OCI-LY7 (cell line): Measurements from ENCODE around the gene RAB3C. TPM values are rescaled to one million over a fixed set of nuclear protein-coding genes. Genes with fewer than 3 reads are reported as not detected.
"Not testable (repeated sequence)": the region's sequence is repeated elsewhere in the genome, so short reads cannot be mapped to it uniquely, and the experiment has no call there.

Source experiments
- BruUV-seq: library from RNA; stranded (reverse); fragments of 400-500 nt; replicated peaks from 2 replicates; lab custom pipeline; 2021; lab: Mats Ljungman, UMichigan
- CTCF ChIA-PET: fragments of 300-600 bp; sonication (Branson Sonifier 250); formaldehyde crosslinking; loops from one replicate; lab custom pipeline; 2022; ENCODE audit warnings: antibody characterized with exemption; ENCODE audit not compliant: unreplicated experiment; lab: Charles Lee
- POLR2A ChIA-PET: fragments of 300-600 bp; sonication (Branson Sonifier 250); formaldehyde crosslinking; loops from one replicate; lab custom pipeline; 2022; ENCODE audit warnings: antibody characterized with exemption; lab: Charles Lee
- DNase-seq: peaks from one replicate; pipeline ENCODE4 v3.0.0-alpha.2; 2015; ENCODE audit warnings: low spot score
- H2AFZ ChIP-seq: fragments of 200-600 bp; sonication (generic), shearing (Covaris generic); 2 replicates; pipeline ENCODE4 v1.6.1; 2014; ENCODE audit warnings: mild to moderate bottlenecking, antibody characterized with exemption, low read length, moderate library complexity
- H3K27ac ChIP-seq: fragments of 200-600 bp; sonication (generic); 2 replicates; pipeline ENCODE4 v1.5.1; 2014; ENCODE audit warnings: mixed run types, low read depth, mild to moderate bottlenecking, moderate library complexity, low read length, inconsistent platforms; ENCODE audit not compliant: poor library complexity, severe bottlenecking
- H3K36me3 ChIP-seq: fragments of 200-600 bp; sonication (generic); 2 replicates; pipeline ENCODE4 v1.6.1; 2014; ENCODE audit warnings: mild to moderate bottlenecking, antibody characterized with exemption, low read length, moderate library complexity, mixed read lengths; ENCODE audit not compliant: insufficient read depth
- H3K4me1 ChIP-seq: fragments of 200-600 bp; sonication (generic); 2 replicates; pipeline ENCODE4 v1.5.1; 2014; ENCODE audit warnings: mild to moderate bottlenecking, low read length; ENCODE audit not compliant: insufficient read depth, poor library complexity, severe bottlenecking
- H3K4me2 ChIP-seq: fragments of 200-600 bp; sonication (generic); 2 replicates; pipeline ENCODE4 v1.6.1; 2014; ENCODE audit warnings: mild to moderate bottlenecking, low read length
- H3K4me3 ChIP-seq: fragments of 200-600 bp; sonication (generic); 2 replicates; pipeline ENCODE4 v1.5.1; 2014; ENCODE audit warnings: mild to moderate bottlenecking, low read depth, low read length; ENCODE audit not compliant: poor library complexity, severe bottlenecking
- H3K79me2 ChIP-seq: fragments of 200-600 bp; sonication (generic); 2 replicates; pipeline ENCODE4 v1.6.1; 2016; ENCODE audit warnings: low read depth, mild to moderate bottlenecking, low read length, moderate library complexity, mixed read lengths; ENCODE audit not compliant: insufficient read depth
- H3K9me2 ChIP-seq: fragments of 200-600 bp; sonication (generic); 2 replicates; pipeline ENCODE4 v1.6.1; 2016; ENCODE audit warnings: mild to moderate bottlenecking, low read length, mixed read lengths; ENCODE audit not compliant: insufficient read depth
- H3K9me3 ChIP-seq: fragments of 200-600 bp; sonication (generic); 2 replicates; pipeline ENCODE4 v1.6.1; 2014; ENCODE audit warnings: mild to moderate bottlenecking, mixed run types, low read length, mixed read lengths
- H4K20me1 ChIP-seq: fragments of 200-600 bp; sonication (generic); 2 replicates; pipeline ENCODE4 v1.6.1; 2014; ENCODE audit warnings: mild to moderate bottlenecking, antibody characterized with exemption, low read length, moderate library complexity, mixed read lengths; ENCODE audit not compliant: insufficient read depth
- EZH2phosphoT487 ChIP-seq: fragments of 200-600 bp; sonication (generic); IDR thresholded peaks from 2 replicates; pipeline ENCODE4 v1.6.1; 2018; ENCODE audit warnings: low read depth, borderline replicate concordance, mild to moderate bottlenecking, mixed run types, antibody characterized with exemption, low read length, moderate library complexity, mixed read lengths
- intact Hi-C: fragments of 100-400 bp; cut with micrococcal nuclease; formaldehyde crosslinking; loops from one replicate; pipeline ENCODE4 v1.10.0; 2022; ENCODE audit not compliant: unreplicated experiment
- total RNA-seq, 2 experiments: library from RNA; depleted of rRNA in 1 of 2; stranded (reverse); fragments of >200 nt in 1 of 2; shearing (Covaris generic) in 1 of 2; gene quantifications; 2 replicates each; pipeline ENCODE4 v1.2.3, GENCODE V29; 2014 to 2022
- TF ChIP-seq, protein P1 (sequence below): fragments of 200-600 bp; sonication (generic); conservative IDR thresholded peaks from 2 replicates; pipeline ENCODE4 v1.5.1; 2014; ENCODE audit warnings: mild to moderate bottlenecking, antibody characterized with exemption, low read length, moderate library complexity, mixed read lengths

Gene RAB3C
- total RNA-seq, 2 experiments from 2014 or later = not detected

DNA sequence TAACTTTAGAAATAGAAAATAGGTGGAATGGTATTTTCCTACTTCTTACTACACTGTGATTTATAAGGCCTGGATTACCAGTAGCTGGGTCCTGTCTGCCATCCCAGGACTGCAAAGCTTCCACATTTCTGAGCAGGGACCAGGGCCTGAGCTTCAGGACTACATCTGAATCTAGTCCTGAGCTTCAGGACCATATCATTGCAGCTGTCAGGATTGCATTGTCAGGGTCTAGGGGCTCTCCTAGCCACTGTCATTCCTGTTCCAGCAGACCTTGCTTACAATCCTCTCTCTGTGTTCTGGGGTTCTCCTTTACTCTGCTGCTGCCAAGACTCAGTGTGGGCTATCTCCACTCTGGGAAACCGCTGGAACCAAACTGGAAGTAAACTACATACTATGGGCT, 16.3 kb downstream of the RAB3C start:
- Histone ChIP-seq H3K9me3 (no peaks in the 10 kb centered on the region), H3K36me3 (no peaks in the 10 kb centered on the region), H3K4me1 (no peaks in the 10 kb centered on the region), H4K20me1 (no peaks in the 10 kb centered on the region), H2AFZ (no peak overlapping the region), H3K4me3 (no peak overlapping the region), H3K79me2 (no peaks in the 10 kb centered on the region), H3K4me2 (no peak overlapping the region), H3K9me2 (no peaks in the 10 kb centered on the region), H3K27ac (no peak overlapping the region)
- ChIA-PET CTCF (no interaction called here), POLR2A (no interaction called here)
- no peak for TF ChIP-seq EZH2phosphoT487
- TF ChIP-seq, protein P1, sequence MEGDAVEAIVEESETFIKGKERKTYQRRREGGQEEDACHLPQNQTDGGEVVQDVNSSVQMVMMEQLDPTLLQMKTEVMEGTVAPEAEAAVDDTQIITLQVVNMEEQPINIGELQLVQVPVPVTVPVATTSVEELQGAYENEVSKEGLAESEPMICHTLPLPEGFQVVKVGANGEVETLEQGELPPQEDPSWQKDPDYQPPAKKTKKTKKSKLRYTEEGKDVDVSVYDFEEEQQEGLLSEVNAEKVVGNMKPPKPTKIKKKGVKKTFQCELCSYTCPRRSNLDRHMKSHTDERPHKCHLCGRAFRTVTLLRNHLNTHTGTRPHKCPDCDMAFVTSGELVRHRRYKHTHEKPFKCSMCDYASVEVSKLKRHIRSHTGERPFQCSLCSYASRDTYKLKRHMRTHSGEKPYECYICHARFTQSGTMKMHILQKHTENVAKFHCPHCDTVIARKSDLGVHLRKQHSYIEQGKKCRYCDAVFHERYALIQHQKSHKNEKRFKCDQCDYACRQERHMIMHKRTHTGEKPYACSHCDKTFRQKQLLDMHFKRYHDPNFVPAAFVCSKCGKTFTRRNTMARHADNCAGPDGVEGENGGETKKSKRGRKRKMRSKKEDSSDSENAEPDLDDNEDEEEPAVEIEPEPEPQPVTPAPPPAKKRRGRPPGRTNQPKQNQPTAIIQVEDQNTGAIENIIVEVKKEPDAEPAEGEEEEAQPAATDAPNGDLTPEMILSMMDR = no peak
- intact Hi-C loops = no loop called here
- DNase-seq = no peak
- BruUV-seq = no TSS peak

DNA sequence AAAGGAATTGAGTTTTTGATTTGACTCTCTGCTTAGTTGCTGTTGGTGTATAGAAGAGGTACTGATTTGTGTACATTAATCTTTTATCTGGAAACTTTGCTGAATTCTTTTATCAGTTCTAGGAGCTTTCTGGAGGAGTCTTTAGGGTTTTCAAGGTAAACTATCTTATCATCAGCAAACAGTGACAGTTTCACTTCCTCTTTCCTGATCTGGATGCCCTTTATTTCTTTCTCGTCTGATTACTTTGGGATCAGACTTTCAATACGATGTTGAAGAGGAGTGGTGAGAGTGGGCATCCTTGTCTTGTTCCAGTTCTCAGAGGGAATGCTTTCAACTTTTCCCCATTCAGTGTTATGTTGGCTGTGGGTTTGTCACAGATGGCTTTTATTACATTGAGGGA, 17.7 kb downstream of the RAB3C start:
- H3K9me3 ChIP-seq, H3K36me3 ChIP-seq, H4K20me1 ChIP-seq, BruUV-seq, POLR2A ChIA-PET, CTCF ChIA-PET, H2AFZ ChIP-seq, H3K4me2 ChIP-seq, H3K9me2 ChIP-seq, intact Hi-C loops, H3K27ac ChIP-seq, H3K4me1 ChIP-seq, H3K4me3 ChIP-seq, H3K79me2 ChIP-seq: not testable (repeated sequence)
- DNase-seq = peak; percentile 15

GRCh38 chr5:58602889-58603288, 20.0 kb downstream of the RAB3C start:
- H3K79me2 ChIP-seq, CTCF ChIA-PET, H3K36me3 ChIP-seq, H3K4me3 ChIP-seq, H3K4me1 ChIP-seq, POLR2A ChIA-PET, H3K9me2 ChIP-seq, H2AFZ ChIP-seq, BruUV-seq, H3K27ac ChIP-seq, DNase-seq, H3K4me2 ChIP-seq, intact Hi-C loops, H3K9me3 ChIP-seq, H4K20me1 ChIP-seq: not testable (repeated sequence)

GRCh38 chr5:58606064-58606463, 23.2 kb downstream of the RAB3C start:
- ChIA-PET POLR2A (no interaction called here), CTCF (no interaction called here)
- intact Hi-C loops = no loop called here
- no peaks in the 10 kb centered on the region for H3K36me3 ChIP-seq
- H3K4me1 ChIP-seq = no peaks in the 10 kb centered on the region
- no peaks in the 10 kb centered on the region for H3K9me2 ChIP-seq
- no peak for DNase-seq
- no peaks in the 10 kb centered on the region for H4K20me1 ChIP-seq
- H2AFZ ChIP-seq = no peak overlapping the region
- H3K4me3 ChIP-seq = no peak overlapping the region
- no peak for TF ChIP-seq EZH2phosphoT487
- H3K9me3 ChIP-seq = no peaks in the 10 kb centered on the region
- no TSS peak for BruUV-seq
- no peak overlapping the region for H3K27ac ChIP-seq
- no peak overlapping the region for H3K4me2 ChIP-seq
- no peaks in the 10 kb centered on the region for H3K79me2 ChIP-seq
